NCI-H2196 treated with DMSO at 0.1 percent for 48 hours (cell line): ENCODE data around the gene MEF2A.
A peak's percentile ranks its signal among the peaks of the same experiment; 100 is the strongest.
"Not testable (repeated sequence)": the region's sequence is repeated elsewhere in the genome, so short reads cannot be mapped to it uniquely, and the experiment has no call there.

Experiments used
- DNase-seq: peaks from one replicate; lab custom pipeline; 2025; ENCODE audit not compliant: unreplicated experiment; lab: John Stamatoyannopoulos, UW

MEF2A gene

GRCh38 chr15:99565299-99566156 is at the start of gene MEF2A:
Gene MEF2A, plus strand, starts transcription at chr15:99565984. Its CDS starts 67,136 bp downstream, at chr15:99633120.
- peak; percentile 72 for DNase-seq

- DNase-seq = no peak
Observed at GRCh38 chr15:99518191-99518590, 47.6 kb upstream of the MEF2A start.

- DNase-seq = not testable (repeated sequence)
Observed at GRCh38 chr15:99519366-99519765, 46.4 kb upstream of the MEF2A start.

- DNase-seq = no peak
Observed at GRCh38 chr15:99522288-99522687, 43.5 kb upstream of the MEF2A start.

GRCh38 chr15:99526176-99526575 is 39.6 kb upstream of the MEF2A start:
- no peak for DNase-seq

GRCh38 chr15:99526671-99527070 is 39.1 kb upstream of the MEF2A start:
- DNase-seq = no peak

GRCh38 chr15:99536422-99537040 is 29.3 kb upstream of the MEF2A start:
- DNase-seq = no peak

- no peak for DNase-seq
Observed at GRCh38 chr15:99537344-99537743, 28.4 kb upstream of the MEF2A start.

- no peak for DNase-seq
Observed at GRCh38 chr15:99538261-99538660, 27.5 kb upstream of the MEF2A start.

GRCh38 chr15:99542828-99543227 is 23.0 kb upstream of the MEF2A start:
- no peak for DNase-seq

GRCh38 chr15:99545605-99546004 is 20.2 kb upstream of the MEF2A start:
- no peak for DNase-seq

GRCh38 chr15:99546441-99547100 is 19.2 kb upstream of the MEF2A start:
- no peak for DNase-seq

GRCh38 chr15:99547517-99547916 is 18.3 kb upstream of the MEF2A start:
- no peak for DNase-seq

- no peak for DNase-seq
Observed at GRCh38 chr15:99550077-99550476, 15.7 kb upstream of the MEF2A start.

GRCh38 chr15:99552111-99552510 is 13.7 kb upstream of the MEF2A start:
- DNase-seq = no peak

- no peak for DNase-seq
Observed at GRCh38 chr15:99554880-99555488, 10.8 kb upstream of the MEF2A start.

GRCh38 chr15:99556011-99556410 is 9.8 kb upstream of the MEF2A start:
- DNase-seq = no peak

- DNase-seq = no peak
Observed at GRCh38 chr15:99556578-99556977, 9.2 kb upstream of the MEF2A start.

GRCh38 chr15:99558084-99558483 is 7.7 kb upstream of the MEF2A start:
- no peak for DNase-seq

GRCh38 chr15:99558571-99558970 is 7.2 kb upstream of the MEF2A start:
- no peak for DNase-seq

GRCh38 chr15:99561476-99562230 is 4.1 kb upstream of the MEF2A start:
- no peak for DNase-seq
